K562 (cell line): ENCODE results near the gene C9orf50. TPM values are rescaled to one million over a fixed set of nuclear protein-coding genes. Genes with fewer than 3 reads are reported as not detected.
A peak's percentile ranks its signal among the peaks of the same experiment; 100 is the strongest.

Source experiments
- BCOR ChIP-seq: fragments of 450-650 bp; IDR thresholded peaks from 2 replicates; pipeline ENCODE4 v1.6.1; 2016
- DMBX1 ChIP-seq: fragments of 250-450 bp; sonication (Bioruptor Pico); IDR thresholded peaks from 2 replicates; pipeline ENCODE4 v1.8.0; 2022; ENCODE audit warnings: inconsistent platforms, mild to moderate bottlenecking, moderate library complexity, borderline replicate concordance
- FOXJ2 ChIP-seq: fragments of 200-800 bp; sonication (Bioruptor generic); IDR thresholded peaks from 2 replicates; pipeline ENCODE4 v1.6.1; 2016; ENCODE audit warnings: missing genetic modification characterization, missing compliant biosample characterization
- GTF2A2 ChIP-seq: IDR thresholded peaks from 2 replicates; pipeline ENCODE4 v1.6.1; 2016; ENCODE audit warnings: mild to moderate bottlenecking, missing genetic modification characterization, missing compliant biosample characterization
- HDAC6 ChIP-seq: IDR thresholded peaks from 2 replicates; pipeline ENCODE4 v1.6.1; 2012; ENCODE audit warnings: low read depth, mild to moderate bottlenecking, control low read depth, inconsistent platforms, low read length, moderate library complexity
- HLTF ChIP-seq: fragments of 450-650 bp; IDR thresholded peaks from 2 replicates; pipeline ENCODE4 v1.6.1; 2016
- LEF1 ChIP-seq: fragments of 450-650 bp; IDR thresholded peaks from 2 replicates; pipeline ENCODE4 v1.6.1; 2016; ENCODE audit warnings: mild to moderate bottlenecking
- MYC ChIP-seq, 2 experiments: fragments of 250-450 bp in 1 of 2; sonication (Bioruptor Pico) in 1 of 2; IDR thresholded peaks; 2 replicates each; pipeline versions ENCODE4 v1.5.1 to v1.6.1; 2012 to 2021; ENCODE audit warnings: low read depth in 2 of 2, borderline replicate concordance in 1 of 2, improper control_type of control experiment in 1 of 2, low read length in 1 of 2, mild to moderate bottlenecking in 1 of 2, moderate library complexity in 1 of 2
- NR2C2 ChIP-seq, 2 experiments: fragments of 200-800 bp in 1 of 2; sonication (Bioruptor generic) in 1 of 2; sonication (generic) in 1 of 2; formaldehyde crosslinking in 1 of 2; IDR thresholded peaks; 2 replicates each; pipeline versions ENCODE4 v1.6.1 to v1.8.0; 2016 to 2022; ENCODE audit warnings: mild to moderate bottlenecking in 1 of 2, missing compliant biosample characterization in 1 of 2, missing genetic modification characterization in 1 of 2, missing genetic modification reagents in 1 of 2
- PBX2 ChIP-seq, 2 experiments: IDR thresholded peaks in 1 of 2; conservative IDR thresholded peaks in 1 of 2; 2 replicates each; pipeline ENCODE4 v1.6.1; 2016; ENCODE audit warnings: low read depth in 2 of 2, mild to moderate bottlenecking in 1 of 2, missing compliant biosample characterization in 1 of 2, missing genetic modification characterization in 1 of 2, moderate library complexity in 1 of 2
- TOE1 ChIP-seq, 2 experiments: fragments of 450-650 bp in 1 of 2; sonication (generic) in 1 of 2; formaldehyde crosslinking in 1 of 2; IDR thresholded peaks; 2 replicates each; pipeline versions ENCODE4 v1.7.1 to v1.8.0; 2016 to 2022; ENCODE audit warnings: borderline replicate concordance in 2 of 2, mild to moderate bottlenecking in 2 of 2, antibody characterized with exemption in 1 of 2, inconsistent platforms in 1 of 2, low read depth in 1 of 2, missing genetic modification reagents in 1 of 2, moderate library complexity in 1 of 2
- YY1 ChIP-seq, 3 experiments: IDR thresholded peaks; 2 replicates each; pipeline ENCODE4 v1.6.1; 2011; ENCODE audit warnings: low read length in 2 of 3, mild to moderate bottlenecking in 2 of 3, moderate library complexity in 2 of 3, borderline replicate concordance in 1 of 3, control low read depth in 1 of 3, low read depth in 1 of 3; ENCODE audit not compliant: insufficient read depth in 3 of 3, insufficient replicate concordance in 2 of 3, control insufficient read depth in 1 of 3, insufficient read length in 1 of 3; ENCODE audit errors: extremely low read depth in 1 of 3
- ZBTB9 ChIP-seq: fragments of 450-650 bp; formaldehyde crosslinking; IDR thresholded peaks from 2 replicates; pipeline ENCODE4 v1.4.0; 2020; ENCODE audit warnings: mild to moderate bottlenecking, moderate library complexity
- ZNF766 ChIP-seq: fragments of 200-800 bp; sonication (Bioruptor generic); conservative IDR thresholded peaks from 2 replicates; pipeline ENCODE4 v1.6.1; 2016; ENCODE audit warnings: missing genetic modification characterization, missing compliant biosample characterization
- polyA plus RNA-seq, 8 experiments: library from polyadenylated mRNA; depleted of rRNA in 4 of 8; stranded (reverse) in 5 of 8; unstranded in 3 of 8; fragments of >200 nt; fragmentation: Nextera tagmentation in 2 of 8; fragmentation: Illumina TruSeq in 1 of 8; extraction: Ambion mirVana in 2 of 8; extraction: Trizol in 1 of 8; gene quantifications; 2 replicates each; pipeline versions ENCODE4 v1.2.1 to v1.2.3, GENCODE V29; 2011 to 2014; ENCODE audit warnings: inconsistent platforms in 1 of 8, missing spikeins in 1 of 8
- total RNA-seq, 7 experiments: library from RNA; depleted of rRNA in 6 of 7; stranded (reverse); fragments of >200 nt in 6 of 7; fragmentation: Illumina TruSeq in 2 of 7; extraction: Trizol in 2 of 7; gene quantifications; 2 replicates each; pipeline versions ENCODE4 v1.2.1 to v1.2.3, GENCODE V29; 2011 to 2021; ENCODE audit warnings: low replicate concordance in 1 of 7
- TF ChIP-seq, protein P1 (sequence below): fragments of 450-650 bp; IDR thresholded peaks from 2 replicates; pipeline ENCODE4 v1.6.1; 2016; ENCODE audit warnings: antibody characterized with exemption
- TF ChIP-seq, protein P2 (sequence below): sonication (generic); formaldehyde crosslinking; IDR thresholded peaks from 2 replicates; pipeline ENCODE4 v1.8.1; 2023; ENCODE audit warnings: mild to moderate bottlenecking, missing genetic modification reagents

The C9orf50 gene
- total and polyA plus RNA-seq, 9 of the 15 experiments (the other 6 are each of a cell fraction or from before 2014, with no cell fraction given): not detected

DNA sequence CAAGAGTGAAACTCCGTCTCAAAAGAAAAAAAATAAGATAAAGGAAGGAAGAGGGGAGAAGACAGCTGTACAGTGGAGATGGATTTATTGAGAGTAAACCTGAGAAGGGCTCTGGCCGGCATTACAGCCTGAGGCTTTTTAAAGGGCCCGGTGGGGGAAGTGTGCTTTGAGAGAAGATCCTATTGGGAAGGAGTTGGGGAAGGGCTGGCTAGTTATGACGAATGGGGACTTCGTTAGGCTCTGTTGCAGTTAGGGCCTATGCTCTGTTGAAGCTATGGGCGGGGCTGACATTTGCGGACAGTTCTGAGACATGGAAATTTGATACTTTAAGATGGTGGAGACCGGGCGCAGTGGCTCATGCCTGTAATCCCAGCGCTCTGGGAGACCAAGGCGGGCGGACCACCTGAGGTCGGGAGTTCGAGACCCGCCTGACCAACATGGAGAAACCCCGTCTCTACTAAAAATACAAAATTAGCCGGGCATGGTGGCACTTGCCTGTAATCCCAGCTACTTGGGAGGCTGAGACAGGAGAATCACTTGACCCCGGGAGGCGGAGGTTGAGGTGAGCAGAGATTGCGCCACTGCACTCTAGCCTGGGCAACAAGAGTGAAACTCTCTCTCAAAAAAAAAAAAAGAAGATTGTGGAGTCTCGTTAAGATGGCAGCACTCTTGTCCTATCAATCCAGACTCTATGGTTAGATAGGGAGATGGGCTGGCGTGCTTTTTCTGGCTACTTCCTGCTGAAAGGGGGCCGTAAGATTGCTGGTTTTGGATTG lies 33.2 kb downstream of the C9orf50 start (continued):
- TF ChIP-seq, protein P1, sequence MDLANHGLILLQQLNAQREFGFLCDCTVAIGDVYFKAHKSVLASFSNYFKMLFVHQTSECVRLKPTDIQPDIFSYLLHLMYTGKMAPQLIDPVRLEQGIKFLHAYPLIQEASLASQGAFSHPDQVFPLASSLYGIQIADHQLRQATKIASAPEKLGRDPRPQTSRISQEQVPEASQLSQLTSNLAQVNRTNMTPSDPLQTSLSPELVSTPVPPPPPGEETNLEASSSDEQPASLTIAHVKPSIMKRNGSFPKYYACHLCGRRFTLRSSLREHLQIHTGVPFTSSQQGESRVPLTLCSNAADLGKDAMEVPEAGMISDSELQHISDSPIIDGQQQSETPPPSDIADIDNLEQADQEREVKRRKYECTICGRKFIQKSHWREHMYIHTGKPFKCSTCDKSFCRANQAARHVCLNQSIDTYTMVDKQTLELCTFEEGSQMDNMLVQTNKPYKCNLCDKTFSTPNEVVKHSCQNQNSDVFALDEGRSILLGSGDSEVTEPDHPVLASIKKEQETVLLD: peak; percentile 13; the same call in 1 of the 2 replicates
- TF ChIP-seq ZBTB9 (CRISPR knock-in tag): peak; percentile 72; the same call in 1 of the 2 replicates
- TF ChIP-seq, protein P2, sequence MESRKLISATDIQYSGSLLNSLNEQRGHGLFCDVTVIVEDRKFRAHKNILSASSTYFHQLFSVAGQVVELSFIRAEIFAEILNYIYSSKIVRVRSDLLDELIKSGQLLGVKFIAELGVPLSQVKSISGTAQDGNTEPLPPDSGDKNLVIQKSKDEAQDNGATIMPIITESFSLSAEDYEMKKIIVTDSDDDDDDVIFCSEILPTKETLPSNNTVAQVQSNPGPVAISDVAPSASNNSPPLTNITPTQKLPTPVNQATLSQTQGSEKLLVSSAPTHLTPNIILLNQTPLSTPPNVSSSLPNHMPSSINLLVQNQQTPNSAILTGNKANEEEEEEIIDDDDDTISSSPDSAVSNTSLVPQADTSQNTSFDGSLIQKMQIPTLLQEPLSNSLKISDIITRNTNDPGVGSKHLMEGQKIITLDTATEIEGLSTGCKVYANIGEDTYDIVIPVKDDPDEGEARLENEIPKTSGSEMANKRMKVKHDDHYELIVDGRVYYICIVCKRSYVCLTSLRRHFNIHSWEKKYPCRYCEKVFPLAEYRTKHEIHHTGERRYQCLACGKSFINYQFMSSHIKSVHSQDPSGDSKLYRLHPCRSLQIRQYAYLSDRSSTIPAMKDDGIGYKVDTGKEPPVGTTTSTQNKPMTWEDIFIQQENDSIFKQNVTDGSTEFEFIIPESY (CRISPR knock-in tag): peak; percentile 53; the same call in 1 of the 2 replicates
- peak; percentile 69 for TF ChIP-seq TOE1 (IDR thresholded peaks at IDR 0.05; ENCODE audit: borderline replicate concordance)
- TF ChIP-seq TOE1 (CRISPR knock-in tag; IDR thresholded peaks at IDR 0.05; ENCODE audit: borderline replicate concordance, low read depth): no peak
- TF ChIP-seq PBX2 (CRISPR knock-in tag; IDR thresholded peaks at IDR 0.05; ENCODE audit: low read depth): no peak
- peak; percentile 90 for TF ChIP-seq PBX2 (tag; conservative IDR thresholded peaks at IDR 0.05; ENCODE audit: low read depth)
- peak; percentile 73 for TF ChIP-seq LEF1
- TF ChIP-seq GTF2A2 (tag): peak; percentile 82
- TF ChIP-seq YY1 (IDR thresholded peaks at IDR 0.05; ENCODE audit: borderline replicate concordance in 1 of 3, control insufficient read depth in 1 of 3, extremely low read depth in 1 of 3, insufficient read depth in 3 of 3, insufficient read length in 1 of 3, insufficient replicate concordance in 2 of 3, low read depth in 1 of 3, low read length in 2 of 3): peak in 2 of 3 experiments; percentile 41 to 81
- no peak; the same call in 1 of the 2 replicates for TF ChIP-seq HLTF
- TF ChIP-seq DMBX1 (CRISPR knock-in tag): peak; percentile 82
- peak; percentile 85 for TF ChIP-seq BCOR
- TF ChIP-seq HDAC6: no peak
- peak; percentile 88 for TF ChIP-seq ZNF766 (CRISPR knock-in tag)
- no peak for TF ChIP-seq NR2C2 (CRISPR knock-in tag; IDR thresholded peaks at IDR 0.05)
- TF ChIP-seq NR2C2 (tag; IDR thresholded peaks at IDR 0.05): peak; percentile 73
- no peak; the same call in 1 of the 2 replicates for TF ChIP-seq MYC (IDR thresholded peaks at IDR 0.05; ENCODE audit: low read depth, low read length)
- no peak for TF ChIP-seq MYC (CRISPR knock-in tag; IDR thresholded peaks at IDR 0.05; ENCODE audit: borderline replicate concordance, low read depth)
- TF ChIP-seq FOXJ2 (tag): no peak
